EH (cell line): ENCODE measurements around the gene IL18BP.

Experiments
- DNase-seq: peaks from one replicate; pipeline ENCODE4 v3.0.0-alpha.2; 2015; ENCODE audit warnings: low read depth

IL18BP gene

DNA sequence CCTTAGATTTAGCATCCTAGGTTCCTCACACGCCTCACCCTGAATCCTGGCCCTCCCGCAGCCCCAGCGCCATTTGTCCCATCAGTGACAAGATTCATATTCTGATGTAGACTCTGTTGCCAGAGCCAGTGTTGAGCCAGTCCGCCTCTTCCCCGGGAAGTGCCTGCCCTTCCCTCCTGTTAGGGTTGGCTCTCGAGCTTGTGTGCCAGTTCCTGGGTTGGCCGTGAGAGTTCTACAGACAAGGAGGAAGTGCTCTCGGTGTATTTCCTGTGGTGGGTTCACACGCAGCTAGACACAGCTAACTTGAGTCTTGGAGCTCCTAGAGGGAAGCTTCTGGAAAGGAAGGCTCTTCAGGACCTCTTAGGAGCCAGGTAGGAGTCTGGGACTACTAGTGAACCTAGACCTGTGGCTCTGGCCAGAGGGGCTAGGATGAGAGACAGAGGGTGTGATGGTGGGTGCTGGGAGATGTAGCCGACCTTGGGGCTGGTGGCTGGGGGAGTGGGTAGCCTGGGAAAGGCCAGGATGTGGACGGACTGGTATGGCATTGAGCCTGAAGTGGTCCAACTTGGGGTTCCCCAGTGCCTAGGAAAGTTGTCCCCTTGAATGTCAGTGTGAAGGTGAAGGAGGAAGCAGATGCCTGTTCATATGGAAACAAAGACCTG is at the start of gene IL18BP:
Gene IL18BP, plus strand, starts transcription at position 261 of the 662 bp plus-strand sequence. CDS start 1,076 bp downstream, outside the sequence.
- DNase-seq, result no peak

- DNase-seq, result no peak
Observed at GRCh38 chr11:71949034-71949433, 49.7 kb upstream of the IL18BP start.

DNA sequence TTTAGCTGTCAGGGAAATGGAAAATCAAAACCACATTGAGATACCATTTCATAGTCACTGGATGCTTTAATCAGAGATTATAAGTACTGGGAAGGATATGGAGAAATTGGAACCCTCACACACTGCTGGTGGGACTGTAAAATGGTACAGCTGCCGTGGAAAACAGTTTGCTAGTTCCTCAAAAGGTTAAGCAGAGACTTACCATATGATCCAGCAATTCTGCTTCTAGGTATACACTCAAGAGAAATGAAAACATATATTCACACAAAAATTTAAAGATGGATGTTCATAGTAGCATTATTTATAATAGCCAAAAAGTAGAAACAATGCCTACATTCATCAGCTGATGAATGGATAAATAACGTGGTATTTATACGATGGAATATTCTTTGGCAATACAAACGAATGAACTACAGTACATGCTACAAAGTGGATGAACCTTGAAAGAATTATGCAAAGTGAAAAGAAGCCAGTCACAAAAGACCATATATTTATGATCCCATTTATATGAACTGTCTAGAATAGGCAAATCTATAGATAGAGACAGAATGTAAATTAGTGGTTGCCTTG is 46.9 kb upstream of the IL18BP start:
- DNase-seq, result no peak

- DNase-seq, result no peak
Observed at GRCh38 chr11:71955898-71956456, 42.7 kb upstream of the IL18BP start.

DNA sequence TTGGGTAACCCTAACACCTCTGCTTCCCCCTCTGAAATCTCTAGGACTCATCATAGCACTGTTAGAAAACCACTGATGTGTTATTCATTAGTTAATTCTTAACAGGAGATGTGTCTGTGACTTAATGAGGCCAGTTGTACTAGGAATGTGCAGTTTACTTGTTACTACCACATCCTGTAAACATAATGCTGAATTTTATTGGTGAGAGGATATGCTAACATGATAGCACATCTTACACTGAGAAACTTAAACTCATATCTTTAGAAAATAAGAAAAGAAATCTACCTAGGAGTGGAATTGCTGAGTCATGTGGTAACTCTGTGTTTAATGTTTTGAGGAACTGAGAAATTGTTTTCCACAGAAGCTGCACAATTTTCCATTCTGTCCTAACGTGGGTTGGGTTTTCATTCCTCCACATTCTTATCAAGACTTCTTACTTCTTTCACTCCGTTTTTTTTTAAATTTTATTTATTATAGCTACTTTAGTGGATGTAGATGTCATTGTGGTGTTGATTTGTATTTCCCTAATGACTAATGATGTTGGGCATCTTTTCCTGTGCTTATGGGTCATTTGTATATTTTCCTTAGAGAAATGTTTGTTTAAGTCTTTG is 36.2 kb upstream of the IL18BP start:
- peak; percentile 71 for DNase-seq

GRCh38 chr11:71963468-71963867 is 35.2 kb upstream of the IL18BP start:
- DNase-seq, result no peak

- peak; percentile 11 for DNase-seq
Observed at GRCh38 chr11:71964641-71965040, 34.1 kb upstream of the IL18BP start.

DNA sequence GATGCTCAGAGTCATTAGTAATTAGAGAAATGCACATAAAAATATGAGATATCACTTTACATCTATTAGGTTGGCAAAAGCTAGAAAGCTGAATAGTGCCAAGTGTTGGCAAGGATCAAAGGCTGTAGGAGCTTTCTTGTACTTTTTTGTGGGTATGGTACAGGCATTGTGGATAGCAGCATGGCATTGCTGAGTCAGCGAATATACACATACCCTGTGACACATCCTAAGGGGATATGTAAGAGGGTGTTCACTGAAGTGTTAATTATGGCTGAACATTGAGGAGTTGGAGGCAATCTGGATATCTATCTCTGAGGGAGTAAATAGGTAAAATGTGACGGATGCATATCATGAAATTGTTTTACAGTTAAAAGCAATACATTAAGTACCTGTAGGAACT is 27.0 kb upstream of the IL18BP start:
- no peak for DNase-seq

GRCh38 chr11:71976551-71976950 is 22.2 kb upstream of the IL18BP start:
- no peak for DNase-seq

DNA sequence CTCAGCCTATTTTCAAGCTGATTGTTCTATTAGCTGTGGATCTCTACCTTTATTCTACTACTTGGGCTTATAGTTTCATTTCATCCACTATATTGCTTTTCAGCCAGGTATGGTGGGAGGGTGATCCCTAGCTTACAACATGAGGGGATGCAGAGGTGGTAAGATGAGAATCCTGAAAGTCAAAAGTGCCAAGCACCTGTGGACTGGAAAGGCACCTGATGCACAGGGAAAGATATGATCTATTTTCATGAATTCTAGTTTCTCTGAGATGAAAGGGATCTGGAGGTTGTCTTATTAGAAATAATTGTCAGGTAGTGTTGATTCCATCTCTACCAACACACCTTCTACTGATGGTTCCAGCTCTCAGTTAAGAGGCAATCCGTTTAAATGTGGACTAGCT is 21.6 kb upstream of the IL18BP start:
- DNase-seq, result no peak

DNA sequence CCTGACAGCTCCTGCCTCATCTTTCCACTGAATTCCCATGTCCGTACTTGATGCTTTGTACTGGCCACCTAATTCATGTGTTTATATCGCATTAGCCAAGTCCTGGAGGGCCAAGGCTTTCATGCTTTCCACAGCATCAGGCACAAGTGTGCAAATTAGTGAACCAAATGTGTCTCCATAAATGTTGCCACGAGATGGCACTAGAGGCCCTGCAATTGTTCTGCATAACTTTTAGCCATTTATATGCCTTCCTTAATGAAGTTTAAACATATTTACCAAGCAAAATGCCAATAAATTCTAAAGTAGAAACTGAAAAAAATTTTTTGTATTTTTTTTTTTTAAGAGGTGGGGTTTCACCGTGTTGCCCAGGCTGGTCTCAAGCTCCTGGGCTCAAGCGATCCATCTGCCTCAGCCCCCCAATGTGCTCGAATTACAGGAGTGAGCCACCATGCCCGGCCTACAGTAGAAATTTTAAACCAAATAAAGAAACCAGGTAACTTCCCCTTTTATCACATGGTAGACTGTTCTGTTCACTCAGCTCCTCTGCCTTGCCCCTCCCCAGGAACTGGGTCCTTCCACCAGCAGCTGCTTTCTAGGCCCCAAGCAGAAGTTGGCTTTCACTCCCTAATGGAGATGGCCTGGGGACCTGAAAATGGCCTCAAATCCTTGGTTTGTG is 20.8 kb upstream of the IL18BP start:
- peak; percentile 71 for DNase-seq

- DNase-seq, result no peak
Observed at GRCh38 chr11:71979094-71979493, 19.6 kb upstream of the IL18BP start.

DNA sequence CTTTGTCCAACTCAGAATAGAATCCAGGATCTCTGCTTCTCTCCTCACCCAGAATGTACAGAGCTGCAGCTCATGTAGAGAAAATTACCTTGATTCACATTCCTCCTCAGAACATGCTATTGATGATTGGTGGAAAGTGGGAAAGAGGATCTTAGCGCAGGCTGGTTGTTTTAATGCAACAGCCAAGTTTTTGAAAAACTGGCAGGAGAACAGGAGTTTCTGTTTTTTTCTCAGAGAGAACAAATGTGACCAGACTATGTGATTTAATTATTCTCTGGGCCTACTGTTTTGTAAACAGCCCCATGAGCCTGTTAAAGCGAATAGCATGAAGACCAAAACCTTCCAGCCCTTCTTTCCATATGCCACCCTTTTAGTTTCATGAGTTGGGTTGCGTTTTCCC is 19.1 kb upstream of the IL18BP start:
- DNase-seq, result no peak

DNA sequence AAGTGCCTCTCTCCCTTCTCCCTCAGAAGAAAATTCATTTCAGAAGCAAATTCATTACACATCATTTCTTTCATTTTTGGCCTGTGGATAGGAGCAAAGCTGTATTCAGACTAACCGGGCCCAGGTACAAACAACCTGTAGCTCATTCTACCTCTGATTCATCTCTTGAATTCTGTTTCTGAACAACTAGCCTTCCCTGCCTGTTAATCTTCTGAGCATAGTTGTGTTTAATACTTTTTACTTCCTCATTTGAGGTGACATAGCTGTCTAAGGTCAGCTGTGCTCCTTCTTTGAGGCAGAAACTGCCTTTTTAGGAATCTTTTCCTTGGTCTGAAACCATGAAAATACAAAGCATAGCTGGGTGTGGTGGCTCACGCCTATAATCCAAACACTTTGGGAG is 12.6 kb upstream of the IL18BP start:
- no peak for DNase-seq

DNA sequence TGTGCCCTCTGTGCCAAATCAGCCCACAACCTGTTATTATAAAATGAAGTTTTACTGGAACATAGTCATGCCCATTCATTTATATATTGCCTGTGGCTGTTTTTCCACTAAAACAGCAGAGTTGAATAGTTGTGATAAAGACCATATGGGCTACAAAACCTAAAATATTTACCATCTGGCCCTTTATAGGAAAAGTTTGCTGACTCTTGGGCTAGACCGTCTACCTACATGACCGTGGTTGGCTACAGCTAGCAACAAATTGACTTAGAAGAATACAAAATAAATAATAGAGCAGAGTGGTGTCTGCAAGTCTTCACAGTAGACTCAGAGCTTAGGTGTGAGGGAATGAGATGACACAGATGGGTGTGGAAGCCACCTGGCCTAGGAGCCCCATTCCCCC is 11.2 kb upstream of the IL18BP start:
- peak; percentile 22 for DNase-seq

GRCh38 chr11:71988050-71988449 is 10.7 kb upstream of the IL18BP start:
- DNase-seq, result peak; percentile 93

GRCh38 chr11:71990701-71991100 is 8.0 kb upstream of the IL18BP start:
- no peak for DNase-seq

DNA sequence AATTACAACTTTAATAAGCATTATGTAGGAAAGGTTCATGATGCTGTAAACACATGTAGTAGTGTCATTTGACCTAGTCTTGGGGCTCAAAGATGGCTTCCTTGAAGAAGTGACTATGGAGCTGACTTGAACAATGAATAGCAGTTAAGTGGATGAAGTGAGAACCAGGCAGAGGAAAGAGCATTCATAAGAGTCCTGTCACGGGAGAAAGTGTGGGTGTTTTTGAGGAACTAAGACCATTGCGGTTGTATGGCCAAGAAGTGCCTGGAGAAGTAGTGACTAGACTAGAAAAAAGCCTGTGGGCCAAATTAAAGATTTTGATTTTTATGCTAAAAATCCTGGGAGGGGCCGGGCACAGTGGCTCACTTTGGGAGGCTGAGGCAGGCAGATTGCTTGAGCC is 7.2 kb upstream of the IL18BP start:
- DNase-seq, result no peak

- no peak for DNase-seq
Observed at GRCh38 chr11:71992136-71992730, 6.5 kb upstream of the IL18BP start.

DNA sequence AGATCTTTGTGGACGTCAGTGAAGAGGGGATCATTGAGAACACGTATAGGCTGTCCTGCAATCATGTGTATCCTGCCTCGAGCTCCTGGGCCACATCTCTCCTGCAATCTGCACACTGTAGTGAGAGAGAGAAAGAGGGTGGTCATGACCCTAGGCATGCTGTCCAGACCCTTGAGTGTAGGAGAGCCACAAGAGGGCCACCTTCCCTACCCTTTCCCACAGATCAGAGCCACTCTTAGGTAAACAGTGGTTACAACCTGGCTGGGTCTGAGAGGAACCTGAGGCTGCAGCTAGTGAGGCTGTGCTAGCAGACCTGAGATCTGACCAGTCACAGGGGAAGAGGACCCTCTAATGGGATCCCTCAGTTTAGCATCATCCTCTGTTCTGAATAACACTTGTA is 3.9 kb upstream of the IL18BP start:
- DNase-seq, result no peak

GRCh38 chr11:71995726-71996291 is 2.9 kb upstream of the IL18BP start:
- DNase-seq, result no peak

DNA sequence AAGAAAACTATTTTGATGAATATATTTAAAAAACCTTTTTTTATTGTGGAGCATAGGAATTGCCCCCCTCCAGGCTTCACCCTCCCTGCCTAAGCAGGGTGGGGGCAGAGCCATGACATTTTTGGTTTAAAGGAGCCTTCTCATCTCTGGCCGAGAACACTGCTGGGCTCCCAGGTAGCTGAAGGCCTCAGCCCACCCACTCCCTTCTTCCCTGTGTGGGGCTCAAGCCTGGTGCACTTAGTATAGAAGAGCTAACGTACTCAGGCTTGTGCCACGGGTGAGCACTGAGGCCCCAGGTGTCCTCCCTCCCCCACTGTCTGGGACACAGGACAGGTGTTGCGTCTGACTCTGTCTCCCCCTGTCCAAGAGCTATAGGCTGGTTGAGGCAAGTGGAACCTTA is 2.2 kb upstream of the IL18BP start:
- no peak for DNase-seq
